ENCODE results near the gene MXD4.
"Not testable (repeated sequence)": the region's sequence is repeated elsewhere in the genome, so short reads cannot be mapped to it uniquely, and the experiment has no call there.

MXD4 gene

GRCh38 chr4:2219233-2219760 lies 42.6 kb downstream of the MXD4 start:
- DNase-seq (ENCODE audit: low read depth), result no peak

DNA sequence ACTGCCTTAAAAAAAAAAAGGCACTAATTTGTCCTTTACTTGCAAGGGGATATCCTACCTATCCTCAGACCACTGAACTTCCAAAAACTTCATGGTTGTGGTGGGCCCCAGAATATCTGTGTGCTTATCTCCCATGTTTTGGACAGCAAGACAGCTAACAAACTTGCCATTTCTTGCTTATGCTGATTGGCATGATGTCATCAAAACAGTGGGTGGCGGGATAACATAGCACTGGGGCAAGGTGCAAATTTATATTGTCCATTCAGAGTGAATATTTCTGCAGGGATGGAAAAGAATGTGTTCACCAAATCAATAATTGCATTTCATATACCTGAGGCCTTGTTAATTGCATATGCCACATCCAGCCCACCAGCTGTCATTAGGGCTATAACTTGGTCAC lies 43.5 kb downstream of the MXD4 start:
- no peak for DNase-seq (ENCODE audit: low read depth)

DNA sequence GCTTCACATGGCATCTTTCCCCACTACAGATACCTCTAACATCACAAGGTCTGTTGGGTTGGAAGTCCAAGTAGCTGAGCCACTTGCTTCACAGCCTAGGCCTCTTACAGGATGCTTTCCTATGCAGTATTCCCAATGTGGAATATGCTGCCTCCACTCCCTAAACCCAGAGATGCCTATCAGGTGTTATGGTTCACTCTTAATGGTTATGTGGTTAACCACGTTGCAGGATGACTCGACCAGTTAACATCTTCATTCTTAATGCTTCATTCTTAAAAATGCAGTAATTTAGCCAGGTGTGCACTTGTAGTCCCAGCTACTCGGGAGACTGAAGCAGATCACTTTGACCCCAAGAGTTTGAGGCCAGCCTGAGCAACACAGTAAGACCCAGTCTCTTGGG lies 44.2 kb downstream of the MXD4 start:
- DNase-seq (ENCODE audit: low read depth), result no peak

- no peak for DNase-seq (ENCODE audit: low read depth)
These were observed 49.1 kb downstream of the MXD4 start for GRCh38 chr4:2212831-2213230.

DNA sequence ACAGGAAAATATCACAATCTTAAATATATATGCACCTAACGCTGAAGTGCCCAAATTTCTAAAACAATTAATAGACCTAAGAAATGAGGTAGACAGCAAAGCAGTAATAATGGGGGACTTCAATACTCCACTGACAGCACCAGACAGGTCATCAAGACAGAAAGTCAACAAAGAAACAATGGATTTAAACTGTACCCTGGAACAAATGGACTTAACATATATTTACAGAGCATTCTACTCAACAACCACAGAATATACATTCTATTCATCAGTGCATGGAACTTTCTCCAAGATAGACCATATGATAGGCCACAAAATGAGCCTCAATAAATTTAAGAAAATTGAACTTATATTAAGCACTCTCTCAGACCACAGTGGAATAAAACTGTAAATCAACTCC lies 59.1 kb downstream of the MXD4 start:
- DNase-seq (ENCODE audit: low read depth), result not testable (repeated sequence)

Data from fibroblast of gingiva (primary cell).